GM12878 (cell line): ENCODE results near the gene SP6. TPM values are rescaled to one million over a fixed set of nuclear protein-coding genes. Genes with fewer than 3 reads are reported as not detected.
A peak's percentile ranks its signal among the peaks of the same experiment; 100 is the strongest.

ENCODE experiments used
- CREB1 ChIP-seq: IDR thresholded peaks from 2 replicates; pipeline ENCODE4 v1.6.1; 2012; ENCODE audit warnings: low read depth, mild to moderate bottlenecking, inconsistent platforms
- CREM ChIP-seq: IDR thresholded peaks from 2 replicates; pipeline ENCODE4 v1.6.1; 2014; ENCODE audit warnings: antibody characterized with exemption, low read depth
- ELK1 ChIP-seq: IDR thresholded peaks from 2 replicates; pipeline ENCODE4 v1.6.1; 2012; ENCODE audit warnings: low read depth, low read length, improper control_type of control experiment
- GATAD2B ChIP-seq: fragments of 450-650 bp; conservative IDR thresholded peaks from 2 replicates; pipeline ENCODE4 v1.6.1; 2017; ENCODE audit warnings: low read depth, mild to moderate bottlenecking, moderate library complexity
- HDGF ChIP-seq: fragments of 450-650 bp; IDR thresholded peaks from 2 replicates; pipeline ENCODE4 v1.6.1; 2016; ENCODE audit warnings: antibody characterized with exemption
- IRF5 ChIP-seq: fragments of 450-650 bp; IDR thresholded peaks from 2 replicates; pipeline ENCODE4 v1.6.1; 2017; ENCODE audit warnings: borderline replicate concordance
- JUNB ChIP-seq: IDR thresholded peaks from 2 replicates; pipeline ENCODE4 v1.6.1; 2016; ENCODE audit warnings: antibody characterized with exemption, mild to moderate bottlenecking
- MEF2B ChIP-seq: fragments of 450-650 bp; IDR thresholded peaks from 2 replicates; pipeline ENCODE4 v1.6.1; 2018; ENCODE audit warnings: mild to moderate bottlenecking, moderate library complexity; ENCODE audit not compliant: partially characterized antibody, poor library complexity, severe bottlenecking
- SIN3A ChIP-seq: IDR thresholded peaks from 2 replicates; pipeline ENCODE4 v1.6.1; 2012; ENCODE audit warnings: low read depth, low read length, improper control_type of control experiment
- SUPT20H ChIP-seq: IDR thresholded peaks from 2 replicates; pipeline ENCODE4 v1.6.1; 2011; ENCODE audit warnings: low read depth, mild to moderate bottlenecking, low read length, moderate library complexity, borderline replicate concordance; ENCODE audit not compliant: control insufficient read depth
- TAF1 ChIP-seq: IDR thresholded peaks from 2 replicates; pipeline ENCODE4 v1.6.1; 2011; ENCODE audit warnings: mild to moderate bottlenecking, low read depth, low read length, borderline replicate concordance
- polyA plus RNA-seq, 11 experiments: library from polyadenylated mRNA; depleted of rRNA in 4 of 11; unstranded in 6 of 11; stranded (reverse) in 5 of 11; fragments of >200 nt; fragmentation: Nextera tagmentation in 4 of 11; fragmentation: Illumina TruSeq in 1 of 11; extraction: Ambion mirVana in 4 of 11; extraction: Trizol in 1 of 11; gene quantifications; 1 replicate in 1 of 11; 2 replicates in 10 of 11; pipeline versions ENCODE4 v1.2.1 to v1.2.3, GENCODE V29; 2011 to 2016; ENCODE audit warnings: inconsistent platforms in 2 of 11, missing spikeins in 2 of 11, low read depth in 1 of 11
- total RNA-seq, 4 experiments: library from RNA; depleted of rRNA in 3 of 4; stranded (reverse); fragments of >200 nt in 3 of 4; fragmentation: Illumina TruSeq in 1 of 4; extraction: Trizol in 1 of 4; gene quantifications; 2 replicates each; pipeline versions ENCODE4 v1.2.1 to v1.2.3, GENCODE V29; 2013 to 2021
- TF ChIP-seq, protein P1 (sequence below): fragments of 450-650 bp; IDR thresholded peaks from 2 replicates; pipeline ENCODE4 v1.6.1; 2016; ENCODE audit warnings: mild to moderate bottlenecking, moderate library complexity, borderline replicate concordance
- TF ChIP-seq, protein P2 (sequence below): fragments of 450-650 bp; IDR thresholded peaks from 2 replicates; pipeline ENCODE4 v1.6.1; 2017; ENCODE audit warnings: mild to moderate bottlenecking

The SP6 gene
- total and polyA plus RNA-seq, 10 of the 15 experiments (the other 5 are each of a cell fraction or from before 2014, with no cell fraction given), result 0.05 to 0.15 (median 0.06) TPM; not detected in 7

DNA sequence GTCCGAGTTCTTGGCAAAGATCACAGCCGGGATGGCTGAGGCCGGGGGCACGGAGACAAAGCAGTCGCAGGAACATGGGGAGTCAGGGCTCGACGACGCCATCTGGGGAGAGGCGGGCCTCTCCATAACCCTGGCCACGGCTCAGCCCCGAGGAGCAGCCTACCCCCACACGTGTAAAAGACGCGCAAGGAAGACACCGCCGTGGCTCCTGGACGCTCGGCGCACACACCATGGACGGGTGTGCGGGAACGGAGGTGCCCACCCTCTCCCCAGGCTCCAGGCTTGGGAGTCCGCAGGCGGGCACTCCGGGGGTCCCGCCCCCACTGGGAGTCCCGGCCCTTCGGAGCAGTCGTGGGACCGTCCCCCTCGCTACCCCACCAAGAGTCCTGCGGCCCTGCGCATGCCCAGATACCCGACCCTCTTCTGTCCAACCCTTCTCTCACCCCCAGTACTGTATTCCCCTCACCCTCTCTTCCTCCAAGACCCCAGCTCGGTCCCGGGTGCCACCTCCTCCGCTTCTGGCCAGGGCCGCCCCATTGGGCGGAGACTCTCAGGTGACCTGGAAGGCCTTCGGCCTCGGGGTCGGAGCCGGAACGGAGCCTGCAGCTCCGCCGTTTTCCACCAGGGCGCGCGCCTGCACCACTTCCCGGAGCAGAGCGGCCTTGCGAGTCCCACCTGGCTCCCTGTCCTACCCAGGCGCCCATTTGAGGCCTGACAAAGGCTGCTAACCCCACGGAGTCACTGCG lies 10.0 kb downstream of the SP6 start, which contains the start of gene SCRN2 (continued):
- TF ChIP-seq, protein P1, sequence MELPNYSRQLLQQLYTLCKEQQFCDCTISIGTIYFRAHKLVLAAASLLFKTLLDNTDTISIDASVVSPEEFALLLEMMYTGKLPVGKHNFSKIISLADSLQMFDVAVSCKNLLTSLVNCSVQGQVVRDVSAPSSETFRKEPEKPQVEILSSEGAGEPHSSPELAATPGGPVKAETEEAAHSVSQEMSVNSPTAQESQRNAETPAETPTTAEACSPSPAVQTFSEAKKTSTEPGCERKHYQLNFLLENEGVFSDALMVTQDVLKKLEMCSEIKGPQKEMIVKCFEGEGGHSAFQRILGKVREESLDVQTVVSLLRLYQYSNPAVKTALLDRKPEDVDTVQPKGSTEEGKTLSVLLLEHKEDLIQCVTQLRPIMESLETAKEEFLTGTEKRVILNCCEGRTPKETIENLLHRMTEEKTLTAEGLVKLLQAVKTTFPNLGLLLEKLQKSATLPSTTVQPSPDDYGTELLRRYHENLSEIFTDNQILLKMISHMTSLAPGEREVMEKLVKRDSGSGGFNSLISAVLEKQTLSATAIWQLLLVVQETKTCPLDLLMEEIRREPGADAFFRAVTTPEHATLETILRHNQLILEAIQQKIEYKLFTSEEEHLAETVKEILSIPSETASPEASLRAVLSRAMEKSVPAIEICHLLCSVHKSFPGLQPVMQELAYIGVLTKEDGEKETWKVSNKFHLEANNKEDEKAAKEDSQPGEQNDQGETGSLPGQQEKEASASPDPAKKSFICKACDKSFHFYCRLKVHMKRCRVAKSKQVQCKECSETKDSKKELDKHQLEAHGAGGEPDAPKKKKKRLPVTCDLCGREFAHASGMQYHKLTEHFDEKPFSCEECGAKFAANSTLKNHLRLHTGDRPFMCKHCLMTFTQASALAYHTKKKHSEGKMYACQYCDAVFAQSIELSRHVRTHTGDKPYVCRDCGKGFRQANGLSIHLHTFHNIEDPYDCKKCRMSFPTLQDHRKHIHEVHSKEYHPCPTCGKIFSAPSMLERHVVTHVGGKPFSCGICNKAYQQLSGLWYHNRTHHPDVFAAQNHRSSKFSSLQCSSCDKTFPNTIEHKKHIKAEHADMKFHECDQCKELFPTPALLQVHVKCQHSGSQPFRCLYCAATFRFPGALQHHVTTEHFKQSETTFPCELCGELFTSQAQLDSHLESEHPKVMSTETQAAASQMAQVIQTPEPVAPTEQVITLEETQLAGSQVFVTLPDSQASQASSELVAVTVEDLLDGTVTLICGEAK, result peak; percentile 53; the same call in 1 of the 2 replicates
- no peak for TF ChIP-seq SUPT20H
- peak; percentile 37; the same call in 1 of the 2 replicates for TF ChIP-seq ELK1
- TF ChIP-seq MEF2B, result no peak
- TF ChIP-seq, protein P2, sequence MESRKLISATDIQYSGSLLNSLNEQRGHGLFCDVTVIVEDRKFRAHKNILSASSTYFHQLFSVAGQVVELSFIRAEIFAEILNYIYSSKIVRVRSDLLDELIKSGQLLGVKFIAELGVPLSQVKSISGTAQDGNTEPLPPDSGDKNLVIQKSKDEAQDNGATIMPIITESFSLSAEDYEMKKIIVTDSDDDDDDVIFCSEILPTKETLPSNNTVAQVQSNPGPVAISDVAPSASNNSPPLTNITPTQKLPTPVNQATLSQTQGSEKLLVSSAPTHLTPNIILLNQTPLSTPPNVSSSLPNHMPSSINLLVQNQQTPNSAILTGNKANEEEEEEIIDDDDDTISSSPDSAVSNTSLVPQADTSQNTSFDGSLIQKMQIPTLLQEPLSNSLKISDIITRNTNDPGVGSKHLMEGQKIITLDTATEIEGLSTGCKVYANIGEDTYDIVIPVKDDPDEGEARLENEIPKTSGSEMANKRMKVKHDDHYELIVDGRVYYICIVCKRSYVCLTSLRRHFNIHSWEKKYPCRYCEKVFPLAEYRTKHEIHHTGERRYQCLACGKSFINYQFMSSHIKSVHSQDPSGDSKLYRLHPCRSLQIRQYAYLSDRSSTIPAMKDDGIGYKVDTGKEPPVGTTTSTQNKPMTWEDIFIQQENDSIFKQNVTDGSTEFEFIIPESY, result no peak
- no peak for TF ChIP-seq IRF5
- TF ChIP-seq CREB1, result 0 out of 2 replicates have a peak, but pooled peaks have one; percentile 26
- no peak for TF ChIP-seq CREM
- no peak for TF ChIP-seq JUNB
- peak; percentile 43; the same call in 1 of the 2 replicates for TF ChIP-seq TAF1
- TF ChIP-seq HDGF, result peak; percentile 81
- peak; percentile 85 for TF ChIP-seq GATAD2B
- peak; percentile 52 for TF ChIP-seq SIN3A
- TF ChIP-seq, all 136 proteins: peak for 41
